Measurements from ENCODE around the gene KIFC1. TPM values are rescaled to one million over a fixed set of nuclear protein-coding genes. Genes with fewer than 3 reads are reported as not detected.
"Not testable (repeated sequence)": the region's sequence is repeated elsewhere in the genome, so short reads cannot be mapped to it uniquely, and the experiment has no call there.

KIFC1 gene
- total RNA-seq, 1 donor from 2014 or later = not detected

- H3K36me3 ChIP-seq = no peaks in the 10 kb centered on the region
- H3K4me1 ChIP-seq = peaks cover 3 to 6% of the 10 kb centered on the region in 2 donors
- no peak for TF ChIP-seq CTCF (IDR thresholded peaks at IDR 0.05)
- intact Hi-C loops (cut with DNase I) = loop anchor here (1.0 to 5.0 kb wide), 8 partner anchors 19 to 184 kb away; partner anchors contain the start of genes PFDN6, RING1, RPS18 and WDR46
- no peaks in the 10 kb centered on the region for H3K9me3 ChIP-seq
- no peaks in the 10 kb centered on the region for H3K27me3 ChIP-seq
- H3K27ac ChIP-seq = peak overlapping the region; percentile 91 to 93
- DNase-seq (ENCODE audit: low spot score in 2 of 2) = no peak
- H3K4me3 ChIP-seq = peak overlapping the region; percentile 42 to 77
Observed at GRCh38 chr6:33390767-33391277, 801 bp upstream of the KIFC1 start.

- DNase-seq (ENCODE audit: low spot score in 2 of 2) = no peak
- Histone ChIP-seq H3K36me3 (no peaks in the 10 kb centered on the region), H3K9me3 (no peaks in the 10 kb centered on the region), H3K4me3 (peak overlapping the region; percentile 65 to 77), H3K27ac (peak overlapping the region; percentile 69 to 91), H3K4me1 (peaks cover 3 to 6% of the 10 kb centered on the region in 2 donors), H3K27me3 (no peaks in the 10 kb centered on the region)
- TF ChIP-seq CTCF (IDR thresholded peaks at IDR 0.05) = no peak
- intact Hi-C loops (cut with DNase I) = loop anchor here (1.0 to 5.0 kb wide), 8 partner anchors 18 to 185 kb away; partner anchors contain the start of genes PFDN6, RING1, RPS18 and WDR46
Observed at GRCh38 chr6:33391922-33392594, 435 bp downstream of the KIFC1 start.

- H3K4me1 ChIP-seq = peaks cover 3 to 6% of the 10 kb centered on the region in 2 donors
- DNase-seq (ENCODE audit: low spot score in 2 of 2) = no peak
- intact Hi-C loops (cut with DNase I) = loop anchor here (5.0 kb wide), 1 partner anchor 185 kb away; the partner anchor contains the start of gene RING1
- no peaks in the 10 kb centered on the region for H3K9me3 ChIP-seq
- no peaks in the 10 kb centered on the region for H3K27me3 ChIP-seq
- TF ChIP-seq CTCF (IDR thresholded peaks at IDR 0.05) = no peak
- peak overlapping the region in 1 of 2 donors; percentile 77 for H3K4me3 ChIP-seq
- no peak overlapping the region for H3K27ac ChIP-seq
- H3K36me3 ChIP-seq = no peaks in the 10 kb centered on the region
Observed at GRCh38 chr6:33392595-33392948, 949 bp downstream of the KIFC1 start.

GRCh38 chr6:33392979-33393378 is 1.4 kb downstream of the KIFC1 start:
- intact Hi-C loops (cut with DNase I) = loop anchor here (5.0 kb wide), 1 partner anchor 186 kb away; the partner anchor contains the start of gene RING1
- Histone ChIP-seq H3K4me1 (peaks cover 3 to 6% of the 10 kb centered on the region in 2 donors), H3K9me3 (no peaks in the 10 kb centered on the region), H3K27me3 (no peaks in the 10 kb centered on the region), H3K27ac (no peak overlapping the region), H3K4me3 (no peak overlapping the region), H3K36me3 (no peaks in the 10 kb centered on the region)
- no peak for TF ChIP-seq CTCF (IDR thresholded peaks at IDR 0.05)
- no peak for DNase-seq (ENCODE audit: low spot score in 2 of 2)

GRCh38 chr6:33397541-33397940 is 5.9 kb downstream of the KIFC1 start:
- Histone ChIP-seq H3K4me1 (no peaks in the 10 kb centered on the region), H3K36me3 (no peaks in the 10 kb centered on the region), H3K4me3 (no peak overlapping the region), H3K27ac (no peak overlapping the region), H3K27me3 (no peaks in the 10 kb centered on the region), H3K9me3 (no peaks in the 10 kb centered on the region)
- no peak for TF ChIP-seq CTCF (IDR thresholded peaks at IDR 0.05)
- intact Hi-C loops (cut with DNase I) = no loop called here
- DNase-seq (ENCODE audit: low spot score in 2 of 2) = no peak

GRCh38 chr6:33398601-33399000 is 7.0 kb downstream of the KIFC1 start:
- H3K27ac ChIP-seq; DNase-seq (ENCODE audit: low spot score in 2 of 2); H3K9me3 ChIP-seq; H3K27me3 ChIP-seq; H3K4me3 ChIP-seq; H3K4me1 ChIP-seq; H3K36me3 ChIP-seq; intact Hi-C loops (cut with DNase I): not testable (repeated sequence)

GRCh38 chr6:33399881-33400280 is 8.3 kb downstream of the KIFC1 start:
- H3K27ac ChIP-seq; H3K36me3 ChIP-seq; H3K27me3 ChIP-seq; H3K4me3 ChIP-seq; H3K9me3 ChIP-seq; intact Hi-C loops (cut with DNase I); DNase-seq (ENCODE audit: low spot score in 2 of 2); H3K4me1 ChIP-seq: not testable (repeated sequence)
